HepG2 (cell line): ENCODE results near the gene SLIT3. TPM values are rescaled to one million over a fixed set of nuclear protein-coding genes. Genes with fewer than 3 reads are reported as not detected.

ENCODE experiments used
- ATAC-seq: fragments of 200-7000 bp; cut with Tn5 transposase; 3 replicates; pipeline ENCODE4 v1.9.1; 2020; ENCODE audit warnings: mild to moderate bottlenecking, moderate library complexity
- BruUV-seq: library from RNA; stranded (reverse); fragments of 400-500 nt; replicated peaks from 2 replicates; lab custom pipeline; 2021; lab: Mats Ljungman, UMichigan
- CTCF ChIA-PET: fragments of 300-600 bp; formaldehyde crosslinking; extraction: SDS; loops from one replicate; lab custom pipeline; 2021; ENCODE audit warnings: low total read pairs, inconsistent platforms, low intra/inter-chr PET ratio; lab: Yijun Ruan, JAX
- POLR2A ChIA-PET: fragments of 350-600 bp; sonication (Branson Sonifier 250); formaldehyde crosslinking; loops from one replicate; lab custom pipeline; 2020; ENCODE audit warnings: antibody characterized with exemption, inconsistent platforms; lab: Yijun Ruan, JAX
- DNase-seq: peaks from one replicate; pipeline ENCODE4 v3.0.0-alpha.2; 2015; ENCODE audit warnings: low spot score
- FAIRE-seq: peaks from 3 replicates; lab custom pipeline; 2011; peaks lifted over from hg19 to GRCh38; lab: Jason Lieb, UNC
- H2AFZ ChIP-seq: one replicate; pipeline ENCODE4 v1.6.1; 2011; ENCODE audit warnings: low read length, inconsistent platforms
- H3K27ac ChIP-seq: fragments of 300-600 bp; 3 replicates; pipeline ENCODE4 v1.8.0; 2011; ENCODE audit warnings: mixed run types, mild to moderate bottlenecking, mixed read lengths, low read length, inconsistent platforms; ENCODE audit not compliant: insufficient read depth; ENCODE audit errors: extremely low read length
- H3K27me3 ChIP-seq, 2 experiments: fragments of 200-600 bp in 1 of 2; 2 replicates in 1 of 2; 3 replicates in 1 of 2; pipeline versions ENCODE4 v1.6.0 to v1.8.0; 2011; ENCODE audit warnings: low read length in 2 of 2, mild to moderate bottlenecking in 2 of 2, moderate library complexity in 2 of 2, inconsistent platforms in 1 of 2; ENCODE audit not compliant: insufficient read depth in 2 of 2, control insufficient read depth in 1 of 2
- H3K36me3 ChIP-seq, 2 experiments: fragments of 200-600 bp in 1 of 2; replicated peaks in 1 of 2; 2 replicates in 1 of 2; 3 replicates in 1 of 2; pipeline versions ENCODE4 v1.5.1 to v1.8.0; 2011; ENCODE audit warnings: low read length in 2 of 2, inconsistent platforms in 1 of 2; ENCODE audit not compliant: insufficient read depth in 2 of 2, control insufficient read depth in 1 of 2
- H3K4me1 ChIP-seq: 2 replicates; pipeline ENCODE4 v1.5.1; 2012; ENCODE audit warnings: low read length, inconsistent platforms; ENCODE audit not compliant: insufficient read depth
- H3K4me2 ChIP-seq: 2 replicates; pipeline ENCODE4 v1.6.0; 2011; ENCODE audit warnings: low read depth, low read length, inconsistent platforms
- H3K4me3 ChIP-seq, 3 experiments: fragments of 200-600 bp in 1 of 3; sonication (generic), shearing (Covaris generic) in 1 of 3; replicated peaks in 1 of 3; 2 replicates each; pipeline ENCODE4 v1.5.1; 2011 to 2016; ENCODE audit warnings: low read length in 3 of 3, inconsistent platforms in 2 of 3, low read depth in 2 of 3, mild to moderate bottlenecking in 2 of 3, control low read depth in 1 of 3, mixed read lengths in 1 of 3; ENCODE audit not compliant: insufficient read depth in 1 of 3
- H3K79me2 ChIP-seq: one replicate; pipeline ENCODE4 v1.6.1; 2011; ENCODE audit warnings: low read length, inconsistent platforms; ENCODE audit not compliant: insufficient read depth
- H3K9ac ChIP-seq: 2 replicates; pipeline ENCODE4 v1.6.0; 2011; ENCODE audit warnings: mild to moderate bottlenecking, low read depth, low read length, inconsistent platforms; ENCODE audit not compliant: insufficient read depth
- H3K9me3 ChIP-seq: 2 replicates; pipeline ENCODE4 v1.5.1; 2012; ENCODE audit warnings: mild to moderate bottlenecking, low read length
- H4K20me1 ChIP-seq: 2 replicates; pipeline ENCODE4 v1.6.0; 2011; ENCODE audit warnings: inconsistent platforms, mild to moderate bottlenecking, low read length, moderate library complexity; ENCODE audit not compliant: insufficient read depth
- ARHGAP35 ChIP-seq: sonication (generic); formaldehyde crosslinking; IDR thresholded peaks from 2 replicates; pipeline ENCODE4 v1.9.0; 2022; ENCODE audit warnings: mild to moderate bottlenecking, inconsistent platforms, moderate library complexity, missing genetic modification reagents, borderline replicate concordance
- ATM ChIP-seq: fragments of 450-650 bp; IDR thresholded peaks from 2 replicates; pipeline ENCODE4 v1.7.1; 2017; ENCODE audit warnings: mild to moderate bottlenecking, borderline replicate concordance
- GATA4 ChIP-seq: sonication (generic); IDR thresholded peaks from 2 replicates; pipeline ENCODE4 v1.6.1; 2016; ENCODE audit warnings: antibody characterized with exemption, low read depth, borderline replicate concordance
- HMGA1 ChIP-seq: sonication (generic); formaldehyde crosslinking; conservative IDR thresholded peaks from 2 replicates; pipeline ENCODE4 v1.4.0; 2020; ENCODE audit warnings: missing genetic modification reagents
- IRX3 ChIP-seq: sonication (generic); formaldehyde crosslinking; IDR thresholded peaks from 2 replicates; pipeline ENCODE4 v1.8.1; 2023; ENCODE audit warnings: mild to moderate bottlenecking, low read depth, missing genetic modification reagents, borderline replicate concordance
- NFKB2 ChIP-seq: sonication (generic); formaldehyde crosslinking; IDR thresholded peaks from 2 replicates; pipeline ENCODE4 v1.4.0; 2020; ENCODE audit warnings: missing genetic modification reagents, borderline replicate concordance
- ONECUT2 ChIP-seq: sonication (generic); formaldehyde crosslinking; IDR thresholded peaks from 2 replicates; pipeline ENCODE4 v1.4.0; 2020; ENCODE audit warnings: missing genetic modification reagents
- POLR2AphosphoS5 ChIP-seq: IDR thresholded peaks from 2 replicates; pipeline ENCODE4 v1.6.1; 2012; ENCODE audit warnings: low read depth, low read length
- POLR2G ChIP-seq: fragments of 200-400 bp; formaldehyde crosslinking; IDR thresholded peaks from 2 replicates; pipeline ENCODE4 v1.6.1; 2018; ENCODE audit warnings: mild to moderate bottlenecking, low read depth, low read length, moderate library complexity
- SOX5 ChIP-seq: IDR thresholded peaks from 2 replicates; pipeline ENCODE4 v1.6.1; 2016; ENCODE audit warnings: borderline replicate concordance
- ZBTB21 ChIP-seq: sonication (generic); formaldehyde crosslinking; IDR thresholded peaks from 2 replicates; pipeline ENCODE4 v1.4.0; 2020; ENCODE audit warnings: missing genetic modification reagents
- ZBTB8A ChIP-seq: sonication (generic); formaldehyde crosslinking; IDR thresholded peaks from 2 replicates; pipeline ENCODE4 v1.4.0; 2020; ENCODE audit warnings: mild to moderate bottlenecking, low read depth, missing genetic modification reagents, borderline replicate concordance
- ZKSCAN5 ChIP-seq: sonication (generic); formaldehyde crosslinking; IDR thresholded peaks from 2 replicates; pipeline ENCODE4 v1.5.1; 2020; ENCODE audit warnings: mild to moderate bottlenecking, missing genetic modification reagents
- ZNF17 ChIP-seq: sonication (generic); formaldehyde crosslinking; IDR thresholded peaks from 2 replicates; pipeline ENCODE4 v1.5.0; 2020; ENCODE audit warnings: mild to moderate bottlenecking, missing genetic modification reagents
- ZNF280D ChIP-seq: sonication (generic); formaldehyde crosslinking; IDR thresholded peaks from 2 replicates; pipeline ENCODE4 v1.5.1; 2020; ENCODE audit warnings: mild to moderate bottlenecking, missing genetic modification reagents
- ZNF3 ChIP-seq: IDR thresholded peaks from 2 replicates; pipeline ENCODE4 v1.7.0; 2017; ENCODE audit warnings: inconsistent platforms
- ZNF333 ChIP-seq: sonication (generic); formaldehyde crosslinking; IDR thresholded peaks from 2 replicates; pipeline ENCODE4 v1.4.0; 2020; ENCODE audit warnings: mild to moderate bottlenecking, missing genetic modification reagents, borderline replicate concordance
- ZNF343 ChIP-seq: sonication (generic); formaldehyde crosslinking; IDR thresholded peaks from 2 replicates; pipeline ENCODE4 v1.4.0; 2020; ENCODE audit warnings: mild to moderate bottlenecking, missing genetic modification reagents
- ZNF644 ChIP-seq: IDR thresholded peaks from 2 replicates; pipeline ENCODE4 v1.6.1; 2016; ENCODE audit warnings: low read depth
- ZNF740 ChIP-seq: sonication (generic); formaldehyde crosslinking; IDR thresholded peaks from 2 replicates; pipeline ENCODE4 v1.4.0; 2020; ENCODE audit warnings: missing genetic modification reagents
- ZZZ3 ChIP-seq: sonication (generic); formaldehyde crosslinking; IDR thresholded peaks from 2 replicates; pipeline ENCODE4 v1.4.0; 2020; ENCODE audit warnings: missing genetic modification reagents, mild to moderate bottlenecking, borderline replicate concordance
- WGBS: methylation state at CpG from one replicate; pipeline ENCODE4 v1.1.6; 2017; ENCODE audit warnings: low lambda C conversion rate; 5-methylcytosine and 5-hydroxymethylcytosine counted together
- in situ Hi-C: cut with HindIII; loops from 2 replicates; pipeline ENCODE4 v1.10.0; 2017; ENCODE audit warnings: low pct_unique_long_range_greater_than_20kb; ENCODE audit not compliant: extremely low pct_ligation_motif_present
- intact Hi-C: fragments of 100-400 bp; cut with micrococcal nuclease; formaldehyde crosslinking; loops from one replicate; pipeline ENCODE4 v1.10.0; 2022; ENCODE audit not compliant: unreplicated experiment
- polyA plus RNA-seq, 8 experiments: library from polyadenylated mRNA; depleted of rRNA in 3 of 8; stranded (reverse) in 7 of 8; unstranded in 1 of 8; fragments of >200 nt; fragmentation: Illumina TruSeq in 4 of 8; extraction: Trizol in 4 of 8; gene quantifications; 2 replicates each; pipeline versions ENCODE4 v1.2.1 to v1.2.3, GENCODE V29; 2011 to 2016; ENCODE audit warnings: low read depth in 4 of 8, missing spikeins in 1 of 8, mixed read lengths in 1 of 8; ENCODE audit not compliant: insufficient read depth in 1 of 8
- total RNA-seq, 5 experiments: library from RNA; depleted of rRNA; stranded (reverse); fragments of >200 nt; fragmentation: Illumina TruSeq; extraction: Trizol; gene quantifications; 2 replicates each; pipeline ENCODE4 v1.2.3, GENCODE V29; 2016; ENCODE audit warnings: low read depth in 1 of 5
- TF ChIP-seq, protein P1 (sequence below): sonication (generic); formaldehyde crosslinking; IDR thresholded peaks from 2 replicates; pipeline ENCODE4 v1.8.0; 2022; ENCODE audit warnings: mild to moderate bottlenecking, missing genetic modification reagents

Gene SLIT3
- total and polyA plus RNA-seq, 2 of the 13 experiments (the other 11 are each of a cell fraction or from before 2014, with no cell fraction given) = not detected

DNA sequence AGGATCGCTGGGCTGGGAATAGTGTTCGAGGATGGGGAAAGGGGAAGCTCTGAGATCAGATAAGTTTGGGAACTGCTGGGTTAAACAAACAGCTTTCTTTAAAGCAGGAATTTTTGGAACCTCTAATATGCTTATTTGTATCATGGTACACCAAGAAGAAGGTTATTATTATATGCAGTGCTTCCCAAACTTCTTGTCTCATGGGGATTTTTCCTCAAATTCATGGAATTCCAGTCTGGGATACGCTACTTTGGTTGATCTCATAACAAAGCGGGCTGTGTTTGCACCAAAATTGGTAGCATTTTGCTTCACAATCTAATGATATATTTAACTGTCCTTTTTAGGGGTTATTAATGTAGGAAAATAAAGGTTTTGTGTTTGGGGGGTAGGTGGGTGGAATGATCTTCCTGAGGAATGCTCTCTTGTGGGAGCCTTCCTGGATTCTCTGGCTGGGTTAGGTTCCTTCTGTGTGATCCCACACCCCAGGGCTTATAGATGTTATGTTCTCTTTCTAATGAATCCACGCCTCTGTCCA is 605.6 kb downstream of the SLIT3 start (continued):
- TF ChIP-seq ZZZ3 (CRISPR knock-in tag) (no peak), ONECUT2 (CRISPR knock-in tag) (no peak), GATA4 (no peak), ZBTB21 (CRISPR knock-in tag) (no peak), ZNF644 (CRISPR knock-in tag) (no peak), POLR2G (no peak), ATM (no peak), ZNF3 (no peak), HMGA1 (CRISPR knock-in tag) (no peak)

DNA sequence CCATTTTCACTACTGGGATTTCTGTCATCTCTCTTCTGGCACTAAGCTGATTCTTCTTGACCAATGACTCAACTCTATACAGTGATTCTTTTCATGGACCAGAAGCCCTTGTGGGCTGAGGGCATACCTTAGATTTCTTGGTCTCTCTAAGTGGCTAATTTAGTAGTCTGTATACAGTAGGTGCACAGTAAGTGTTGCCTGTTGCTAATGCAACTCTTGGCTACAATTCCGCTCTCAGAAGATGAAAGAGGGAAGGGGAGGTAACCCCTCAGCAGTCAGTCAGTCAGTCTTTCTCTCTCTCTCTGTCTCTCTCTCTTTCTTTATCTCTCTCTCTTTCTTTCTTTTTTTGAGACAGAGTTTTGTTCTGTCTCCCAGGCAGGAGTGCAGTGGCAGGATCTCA is 606.6 kb downstream of the SLIT3 start:
- FAIRE-seq = no peak
- Histone ChIP-seq H4K20me1 (no peaks in the 10 kb centered on the region), H3K27me3 (peaks cover 1 to 13% of the 10 kb centered on the region in 2 experiments; a peak in 3 of 5 replicates), H3K36me3 (no peaks in the 10 kb centered on the region), H3K4me2 (no peak overlapping the region), H2AFZ (no peak overlapping the region), H3K4me1 (peaks cover 37% of the 10 kb centered on the region), H3K79me2 (no peaks in the 10 kb centered on the region), H3K9me3 (no peaks in the 10 kb centered on the region), H3K9ac (no peak overlapping the region), H3K4me3 (no peak overlapping the region), H3K27ac (no peak overlapping the region)
- DNase-seq = no peak
- ChIA-PET CTCF (no interaction called here), POLR2A (no interaction called here)
- in situ Hi-C loops = loop anchor here (25.0 kb wide), 2 partner anchors 432 to 893 kb away; partner anchors contain the start of gene SPDL1
- no peak for ATAC-seq
- intact Hi-C loops = no loop called here
- WGBS = 93% methylated on average over 1 of the region's 1 CpG
- no TSS peak for BruUV-seq
- TF ChIP-seq SOX5 (CRISPR knock-in tag) (no peak), ARHGAP35 (CRISPR knock-in tag) (no peak), GATA4 (no peak), ZBTB8A (no peak), NFKB2 (CRISPR knock-in tag) (no peak), ZNF343 (CRISPR knock-in tag) (no peak), IRX3 (CRISPR knock-in tag) (no peak), ZNF17 (CRISPR knock-in tag) (no peak), POLR2AphosphoS5 (no peak), ZNF740 (CRISPR knock-in tag) (no peak), ZNF280D (no peak), ZKSCAN5 (CRISPR knock-in tag) (no peak), ZNF333 (CRISPR knock-in tag) (no peak)
- TF ChIP-seq, protein P1, sequence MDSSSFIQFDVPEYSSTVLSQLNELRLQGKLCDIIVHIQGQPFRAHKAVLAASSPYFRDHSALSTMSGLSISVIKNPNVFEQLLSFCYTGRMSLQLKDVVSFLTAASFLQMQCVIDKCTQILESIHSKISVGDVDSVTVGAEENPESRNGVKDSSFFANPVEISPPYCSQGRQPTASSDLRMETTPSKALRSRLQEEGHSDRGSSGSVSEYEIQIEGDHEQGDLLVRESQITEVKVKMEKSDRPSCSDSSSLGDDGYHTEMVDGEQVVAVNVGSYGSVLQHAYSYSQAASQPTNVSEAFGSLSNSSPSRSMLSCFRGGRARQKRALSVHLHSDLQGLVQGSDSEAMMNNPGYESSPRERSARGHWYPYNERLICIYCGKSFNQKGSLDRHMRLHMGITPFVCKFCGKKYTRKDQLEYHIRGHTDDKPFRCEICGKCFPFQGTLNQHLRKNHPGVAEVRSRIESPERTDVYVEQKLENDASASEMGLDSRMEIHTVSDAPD (CRISPR knock-in tag) = no peak
